GM12875 (cell line): ENCODE data around the gene RAB39A.
A peak's percentile ranks its signal among the peaks of the same experiment; 100 is the strongest.
"Not testable (repeated sequence)": the region's sequence is repeated elsewhere in the genome, so short reads cannot be mapped to it uniquely, and the experiment has no call there.

Experiments
- H3K4me3 ChIP-seq: one replicate; pipeline ENCODE4 v1.5.1; 2011; ENCODE audit warnings: low read depth, low read length, control low read depth
- TF ChIP-seq, protein P1 (sequence below): IDR thresholded peaks from 2 replicates; pipeline ENCODE4 v1.5.1; 2011; ENCODE audit warnings: low read depth, mild to moderate bottlenecking, control low read depth, inconsistent platforms, low read length, moderate library complexity, borderline replicate concordance; ENCODE audit not compliant: insufficient read depth

RAB39A gene, protein sequence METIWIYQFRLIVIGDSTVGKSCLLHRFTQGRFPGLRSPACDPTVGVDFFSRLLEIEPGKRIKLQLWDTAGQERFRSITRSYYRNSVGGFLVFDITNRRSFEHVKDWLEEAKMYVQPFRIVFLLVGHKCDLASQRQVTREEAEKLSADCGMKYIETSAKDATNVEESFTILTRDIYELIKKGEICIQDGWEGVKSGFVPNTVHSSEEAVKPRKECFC

GRCh38 chr11:107928046-107928766 lies at the start of gene RAB39A:
Gene RAB39A, plus strand, starts transcription at chr11:107928448. Its CDS starts 121 bp downstream, at chr11:107928569.
- H3K4me3 ChIP-seq = peak within 1 kb of the TSS; percentile 79
- TF ChIP-seq, protein P1, sequence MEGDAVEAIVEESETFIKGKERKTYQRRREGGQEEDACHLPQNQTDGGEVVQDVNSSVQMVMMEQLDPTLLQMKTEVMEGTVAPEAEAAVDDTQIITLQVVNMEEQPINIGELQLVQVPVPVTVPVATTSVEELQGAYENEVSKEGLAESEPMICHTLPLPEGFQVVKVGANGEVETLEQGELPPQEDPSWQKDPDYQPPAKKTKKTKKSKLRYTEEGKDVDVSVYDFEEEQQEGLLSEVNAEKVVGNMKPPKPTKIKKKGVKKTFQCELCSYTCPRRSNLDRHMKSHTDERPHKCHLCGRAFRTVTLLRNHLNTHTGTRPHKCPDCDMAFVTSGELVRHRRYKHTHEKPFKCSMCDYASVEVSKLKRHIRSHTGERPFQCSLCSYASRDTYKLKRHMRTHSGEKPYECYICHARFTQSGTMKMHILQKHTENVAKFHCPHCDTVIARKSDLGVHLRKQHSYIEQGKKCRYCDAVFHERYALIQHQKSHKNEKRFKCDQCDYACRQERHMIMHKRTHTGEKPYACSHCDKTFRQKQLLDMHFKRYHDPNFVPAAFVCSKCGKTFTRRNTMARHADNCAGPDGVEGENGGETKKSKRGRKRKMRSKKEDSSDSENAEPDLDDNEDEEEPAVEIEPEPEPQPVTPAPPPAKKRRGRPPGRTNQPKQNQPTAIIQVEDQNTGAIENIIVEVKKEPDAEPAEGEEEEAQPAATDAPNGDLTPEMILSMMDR = no peak

DNA sequence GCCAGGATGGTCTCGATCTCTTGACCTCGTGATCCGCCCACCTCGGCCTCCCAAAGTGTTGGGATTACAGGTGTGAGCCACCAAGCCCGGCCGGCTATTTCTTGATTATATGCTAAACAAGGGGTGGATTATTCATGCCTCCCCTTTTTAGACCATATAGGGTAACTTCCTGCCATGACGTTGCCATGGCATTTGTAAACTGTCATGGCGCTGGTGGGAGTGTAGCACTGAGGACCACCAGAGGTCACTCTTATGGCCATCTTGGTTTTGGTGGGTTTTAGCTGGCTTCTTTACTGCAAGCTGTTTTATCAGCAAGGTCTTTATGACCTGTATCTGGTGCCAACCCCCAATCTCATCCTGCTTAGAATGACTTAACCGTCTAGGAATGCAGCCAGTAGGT lies 46.8 kb upstream of the RAB39A start:
- not testable (repeated sequence) for H3K4me3 ChIP-seq

- TF ChIP-seq, protein P1 = no peak
- no peak overlapping the region for H3K4me3 ChIP-seq
Observed at GRCh38 chr11:107882095-107882820, 46.0 kb upstream of the RAB39A start.

GRCh38 chr11:107898270-107898669 lies 30.0 kb upstream of the RAB39A start:
- TF ChIP-seq, protein P1 = peak; percentile 53; the same call in 1 of the 2 replicates

DNA sequence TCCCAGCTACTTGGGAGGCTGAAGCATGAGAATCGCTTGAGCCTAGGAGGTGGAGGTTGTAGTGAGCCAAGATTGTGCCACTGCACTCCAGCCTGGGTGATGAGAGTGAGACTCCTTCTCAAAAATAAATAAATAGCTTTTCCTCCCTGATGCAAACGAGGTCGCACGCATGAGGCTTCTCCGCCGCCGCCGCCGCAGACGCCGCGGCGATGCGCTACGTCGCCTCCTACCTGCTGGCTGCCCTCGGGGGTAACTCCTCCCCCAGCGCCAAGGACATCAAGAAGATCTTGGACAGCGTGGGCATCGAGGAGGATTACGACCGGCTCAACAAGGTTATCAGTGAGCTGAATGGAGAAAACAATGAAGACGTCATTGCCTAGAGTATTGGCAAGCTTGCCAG lies 20.0 kb upstream of the RAB39A start:
- TF ChIP-seq, protein P1 = no peak
- no peak overlapping the region for H3K4me3 ChIP-seq

More at GRCh38 chr11:107898270-107898669, 30.0 kb upstream of the RAB39A start:
- no peak overlapping the region for H3K4me3 ChIP-seq

DNA sequence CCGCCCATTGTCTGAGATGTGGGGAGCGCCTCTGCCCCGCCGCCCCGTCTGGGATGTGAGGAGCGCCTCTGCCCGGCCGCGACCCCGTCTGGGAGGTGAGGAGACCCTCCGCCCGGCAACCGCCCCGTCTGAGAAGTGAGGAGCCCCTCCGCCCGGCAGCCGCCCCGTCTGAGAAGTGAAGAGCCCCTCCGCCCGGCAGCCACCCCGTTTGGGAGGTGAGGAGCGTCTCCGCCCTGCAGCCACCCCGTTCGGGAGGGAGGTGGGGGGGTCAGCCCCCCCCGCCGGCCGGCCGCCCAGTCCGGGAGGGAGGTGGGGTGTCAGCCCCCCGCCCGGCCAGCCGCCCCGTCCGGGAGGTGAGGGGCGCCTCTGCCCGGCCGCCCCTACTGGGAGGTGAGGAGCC lies 15.8 kb upstream of the RAB39A start:
- H3K4me3 ChIP-seq = not testable (repeated sequence)

- TF ChIP-seq, protein P1 = no peak
- no peak overlapping the region for H3K4me3 ChIP-seq
Observed at GRCh38 chr11:107915229-107915628, 13.0 kb upstream of the RAB39A start.

DNA sequence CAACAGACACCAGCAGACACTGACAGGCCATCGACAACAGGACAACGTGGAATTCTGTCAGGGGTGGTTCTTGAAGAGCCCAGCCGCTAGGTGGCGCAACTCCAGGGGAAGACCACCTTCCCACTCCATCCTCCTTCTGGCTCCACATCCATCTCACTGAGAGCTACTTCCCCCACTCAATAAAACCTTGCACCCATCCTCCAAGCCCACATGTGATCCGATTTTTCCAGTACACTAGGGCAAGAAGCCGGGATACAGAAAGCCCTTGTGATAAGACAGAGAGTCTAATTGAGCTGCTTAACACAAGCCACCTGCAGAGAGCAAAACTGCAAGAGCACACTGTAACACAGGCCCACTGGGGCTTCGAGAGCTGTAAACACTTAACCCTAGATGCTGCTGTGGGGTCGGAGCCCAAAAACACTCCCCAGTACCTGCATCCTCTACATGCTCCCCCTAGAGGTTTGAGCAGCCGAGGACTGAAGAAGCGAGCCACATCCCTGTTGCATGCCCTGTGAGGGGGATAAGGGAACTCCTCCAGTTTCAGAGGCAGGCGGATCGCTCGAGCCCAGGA lies 11.5 kb upstream of the RAB39A start:
- TF ChIP-seq, protein P1 = peak; percentile 91
- no peak overlapping the region for H3K4me3 ChIP-seq
